HG03469 (cell line): ENCODE measurements around the gene NEDD4L.
A peak's percentile ranks its signal among the peaks of the same experiment; 100 is the strongest.
"Not testable (repeated sequence)": the region's sequence is repeated elsewhere in the genome, so short reads cannot be mapped to it uniquely, and the experiment has no call there.

Experiments
- ATAC-seq: cut with Tn5 transposase; IDR thresholded peaks from one replicate; pipeline ENCODE4 v1.9.1; 2021; ENCODE audit warnings: mild to moderate bottlenecking, moderate library complexity, moderate number of reproducible peaks; ENCODE audit not compliant: unreplicated experiment

The NEDD4L gene

DNA sequence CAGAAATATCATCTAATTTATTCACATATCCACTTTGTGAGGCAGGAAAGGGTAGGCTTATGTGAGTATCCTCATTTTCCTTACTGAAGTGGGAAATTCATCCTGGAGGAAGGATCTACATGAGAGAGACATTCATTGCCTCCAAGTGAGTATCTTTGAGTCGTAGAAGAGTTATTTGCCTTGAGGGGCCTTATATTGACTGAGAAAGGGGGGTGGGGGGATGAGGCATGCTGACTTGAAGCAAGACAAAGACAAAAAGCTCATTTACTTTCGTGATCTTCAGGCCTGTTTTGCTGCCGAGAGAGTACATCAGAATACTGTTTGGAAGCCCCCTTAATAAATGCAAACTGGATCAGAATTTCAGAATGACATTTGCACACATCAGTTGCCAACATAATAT lies 17.6 kb upstream of the NEDD4L start:
- no peak for ATAC-seq

GRCh38 chr18:58026857-58027256 lies 17.2 kb upstream of the NEDD4L start:
- ATAC-seq: no peak

DNA sequence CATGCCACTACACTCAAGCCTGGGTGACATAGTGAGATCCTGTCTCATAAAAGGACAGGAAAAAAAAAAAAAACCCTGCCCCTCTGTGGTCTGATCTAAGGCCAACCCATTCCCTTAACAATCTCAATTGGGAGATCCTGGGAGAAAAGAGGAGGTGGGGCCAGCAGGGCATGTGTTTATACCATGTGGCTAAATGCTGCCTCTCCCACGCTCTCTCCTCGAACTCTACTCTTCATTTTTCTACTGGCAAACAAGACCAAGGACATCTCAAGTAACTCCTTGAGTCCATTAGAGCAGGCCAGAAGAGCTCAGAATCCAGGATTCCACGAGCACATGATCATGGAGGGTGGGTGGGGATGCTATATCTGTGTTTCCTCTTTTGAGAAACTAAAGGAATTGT lies 16.7 kb upstream of the NEDD4L start:
- no peak for ATAC-seq

GRCh38 chr18:58028109-58028784 lies 15.8 kb upstream of the NEDD4L start:
- no peak for ATAC-seq

GRCh38 chr18:58032233-58032632 lies 11.8 kb upstream of the NEDD4L start:
- no peak for ATAC-seq

- ATAC-seq: no peak
Observed at GRCh38 chr18:58033216-58033615, 10.8 kb upstream of the NEDD4L start.

DNA sequence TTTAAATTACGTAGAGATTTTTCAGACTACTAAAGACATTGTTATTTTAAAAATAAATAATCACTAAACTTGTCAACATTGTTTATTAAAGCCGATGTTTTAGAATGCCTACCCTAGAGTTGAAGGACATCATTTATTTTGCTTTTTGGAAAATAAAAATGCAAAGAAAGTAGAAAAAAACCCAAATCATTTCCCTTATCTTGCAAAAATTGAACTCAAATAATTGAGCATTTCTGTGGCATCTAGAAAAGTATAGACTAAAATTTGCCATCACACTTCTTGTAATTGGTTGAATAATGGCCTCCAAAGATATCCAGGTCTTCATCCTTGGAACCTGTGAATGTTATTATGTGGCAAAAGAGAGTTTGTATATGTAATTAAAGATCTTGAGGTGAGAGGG lies 9.7 kb upstream of the NEDD4L start:
- no peak for ATAC-seq

- ATAC-seq: no peak
Observed at GRCh38 chr18:58037163-58037562, 6.9 kb upstream of the NEDD4L start.

- no peak for ATAC-seq
Observed at GRCh38 chr18:58038063-58038462, 6.0 kb upstream of the NEDD4L start.

DNA sequence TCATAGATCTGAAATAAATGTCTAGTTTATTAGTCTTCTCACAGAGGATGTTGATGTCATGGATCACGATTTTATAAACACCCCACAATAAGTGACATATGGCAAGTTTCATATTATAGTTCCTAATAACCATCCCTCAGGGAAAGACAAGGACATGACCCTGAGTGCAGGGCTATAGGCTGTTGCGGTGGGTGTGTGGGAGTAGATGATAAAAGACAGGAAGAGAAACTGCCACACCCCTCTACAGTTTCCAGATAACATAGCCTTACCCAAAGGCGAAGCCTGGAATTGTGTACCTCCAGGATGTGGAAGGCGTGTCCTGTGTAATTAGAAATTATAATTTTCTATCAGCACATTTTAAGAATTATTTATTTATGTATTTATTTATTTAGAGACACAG lies 2.4 kb upstream of the NEDD4L start:
- no peak for ATAC-seq

- ATAC-seq: no peak
Observed at GRCh38 chr18:58042826-58043490, 1.1 kb upstream of the NEDD4L start.

- ATAC-seq: peak; percentile 21
Observed at GRCh38 chr18:58044370-58045241, 580 bp downstream of the NEDD4L start.

GRCh38 chr18:58045242-58046092 lies 1.4 kb downstream of the NEDD4L start:
- no peak for ATAC-seq

- no peak for ATAC-seq
Observed at GRCh38 chr18:58046093-58046793, 2.2 kb downstream of the NEDD4L start.

DNA sequence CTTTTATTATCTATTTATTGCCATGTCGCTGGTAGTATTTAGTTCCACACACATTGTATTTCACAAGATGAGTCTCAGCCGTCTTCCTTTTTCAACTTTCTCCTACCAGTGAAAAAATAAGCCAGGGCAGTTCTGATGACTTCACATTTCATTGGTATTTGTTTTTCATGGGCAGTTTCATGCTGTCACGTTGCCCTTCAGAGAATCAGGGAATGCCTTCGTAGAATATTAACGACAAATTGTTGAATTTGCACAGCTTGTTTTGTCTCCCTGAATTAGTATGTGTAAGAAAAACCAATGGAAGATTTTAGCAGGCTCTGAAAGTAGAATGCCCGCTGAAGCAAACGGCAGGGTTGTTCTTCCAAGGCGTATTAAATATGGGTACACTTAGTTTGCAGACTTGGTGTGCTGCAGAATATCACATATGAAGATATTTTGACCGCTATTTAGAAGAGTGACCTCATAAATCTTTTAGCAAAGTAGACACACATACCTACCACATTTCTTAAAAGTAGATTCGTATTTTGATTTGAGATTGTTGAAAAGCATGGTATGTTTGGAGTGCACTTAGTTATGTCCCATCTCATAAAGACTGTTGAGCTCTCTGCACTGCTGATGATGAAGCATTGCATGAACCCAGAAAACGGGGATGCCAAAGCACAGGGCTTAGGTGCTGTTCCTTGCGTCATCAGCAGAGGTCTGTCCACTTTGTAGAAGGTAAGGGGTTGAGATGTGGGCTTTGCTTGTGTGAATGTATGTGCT lies 2.9 kb downstream of the NEDD4L start:
- no peak for ATAC-seq

GRCh38 chr18:58047556-58047882 lies 3.5 kb downstream of the NEDD4L start:
- no peak for ATAC-seq

DNA sequence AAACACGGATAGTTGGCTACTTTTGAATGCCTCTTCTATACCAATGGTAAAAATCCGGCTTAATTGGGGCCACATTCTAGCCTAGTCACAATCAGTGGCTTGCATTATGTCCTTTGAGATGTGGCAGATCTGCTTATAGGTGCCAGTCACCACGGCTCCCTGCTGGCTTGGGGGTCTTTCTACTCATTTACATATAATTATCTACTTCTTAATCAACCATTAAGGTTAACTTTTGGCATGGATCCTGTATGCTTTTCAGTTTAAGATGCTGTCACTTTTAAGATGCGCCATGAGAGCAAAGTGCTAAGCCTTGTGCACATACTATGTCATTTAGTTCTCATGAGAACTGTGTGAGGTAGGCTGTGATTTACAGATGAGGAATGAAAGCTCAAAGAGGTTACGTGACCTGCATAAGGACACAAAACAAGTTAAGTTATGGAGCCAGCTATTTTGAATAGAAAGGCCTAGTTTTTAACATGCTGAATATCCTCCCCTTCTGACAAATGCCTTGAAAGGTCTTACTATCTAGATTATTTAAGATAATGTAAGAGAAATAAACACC lies 4.1 kb downstream of the NEDD4L start:
- no peak for ATAC-seq

- ATAC-seq: no peak
Observed at GRCh38 chr18:58049000-58049688, 5.1 kb downstream of the NEDD4L start.

DNA sequence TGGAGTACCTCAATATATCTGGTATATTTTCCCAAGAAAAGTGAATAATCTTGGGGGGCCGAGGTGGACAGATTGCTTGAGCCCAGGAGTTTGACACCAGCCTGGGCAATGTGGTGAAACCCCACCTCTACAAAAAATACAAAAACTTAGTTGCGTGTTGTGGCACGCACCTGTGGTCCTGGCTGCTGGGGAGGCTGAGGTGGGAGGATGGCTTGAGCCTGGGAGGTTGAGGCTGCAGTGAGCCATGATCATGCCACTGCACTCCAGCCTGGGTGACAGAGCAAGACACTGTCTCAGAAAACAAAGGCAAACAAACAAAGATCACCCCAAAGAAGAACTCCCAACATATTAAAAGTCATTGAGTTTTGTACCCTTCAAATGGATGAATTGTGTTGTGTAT lies 6.9 kb downstream of the NEDD4L start:
- not testable (repeated sequence) for ATAC-seq
